ENCODE measurements around the gene MTMR2.

The MTMR2 gene

DNA sequence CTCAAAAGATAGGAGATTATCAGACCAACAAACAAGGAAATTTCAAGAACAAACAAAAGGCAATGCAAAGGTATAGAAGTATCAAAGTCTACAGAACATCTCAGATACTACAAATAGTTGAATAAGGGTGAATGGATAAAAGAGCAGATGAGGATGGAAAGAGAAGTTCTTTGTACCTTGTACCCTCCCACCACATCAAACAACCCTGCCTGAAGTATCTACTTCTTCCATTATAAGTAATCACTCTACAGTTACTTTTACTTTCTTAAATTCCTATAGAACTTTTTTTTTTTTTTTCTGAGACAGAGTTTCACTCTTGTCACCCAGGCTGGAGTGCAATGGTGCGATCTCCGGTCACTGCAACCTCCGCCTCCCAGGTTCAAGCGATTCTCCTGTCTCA, 35.1 kb downstream of the MTMR2 start:
- H3K4me3 ChIP-seq (ENCODE audit: low read depth, low read length), result no peak overlapping the region
- DNase-seq (ENCODE audit: low read depth, low spot score), result no peak
- POLR2A ChIA-PET, result no interaction called here
- TF ChIP-seq, protein P1, sequence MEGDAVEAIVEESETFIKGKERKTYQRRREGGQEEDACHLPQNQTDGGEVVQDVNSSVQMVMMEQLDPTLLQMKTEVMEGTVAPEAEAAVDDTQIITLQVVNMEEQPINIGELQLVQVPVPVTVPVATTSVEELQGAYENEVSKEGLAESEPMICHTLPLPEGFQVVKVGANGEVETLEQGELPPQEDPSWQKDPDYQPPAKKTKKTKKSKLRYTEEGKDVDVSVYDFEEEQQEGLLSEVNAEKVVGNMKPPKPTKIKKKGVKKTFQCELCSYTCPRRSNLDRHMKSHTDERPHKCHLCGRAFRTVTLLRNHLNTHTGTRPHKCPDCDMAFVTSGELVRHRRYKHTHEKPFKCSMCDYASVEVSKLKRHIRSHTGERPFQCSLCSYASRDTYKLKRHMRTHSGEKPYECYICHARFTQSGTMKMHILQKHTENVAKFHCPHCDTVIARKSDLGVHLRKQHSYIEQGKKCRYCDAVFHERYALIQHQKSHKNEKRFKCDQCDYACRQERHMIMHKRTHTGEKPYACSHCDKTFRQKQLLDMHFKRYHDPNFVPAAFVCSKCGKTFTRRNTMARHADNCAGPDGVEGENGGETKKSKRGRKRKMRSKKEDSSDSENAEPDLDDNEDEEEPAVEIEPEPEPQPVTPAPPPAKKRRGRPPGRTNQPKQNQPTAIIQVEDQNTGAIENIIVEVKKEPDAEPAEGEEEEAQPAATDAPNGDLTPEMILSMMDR (IDR thresholded peaks at IDR 0.05; ENCODE audit: insufficient read depth, low read length, missing control alignments), result no peak
- CTCF ChIA-PET, result no interaction called here

DNA sequence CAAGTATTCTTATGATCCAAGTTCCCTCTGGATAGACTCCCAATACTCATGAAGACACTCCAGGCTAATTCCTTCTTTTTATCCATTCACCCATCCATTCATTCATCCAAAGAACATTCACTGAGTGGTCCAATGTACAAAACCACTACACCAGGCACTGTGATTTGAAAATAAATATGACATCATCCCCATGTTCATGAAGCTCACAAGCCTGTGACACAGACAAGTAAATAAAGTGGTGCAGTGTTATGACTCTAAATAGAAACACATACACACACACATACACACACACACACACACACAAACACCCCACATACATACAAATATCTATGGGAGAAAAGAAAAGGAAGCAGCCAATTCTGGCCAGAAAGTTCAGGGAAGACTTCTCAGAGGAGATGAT, 35.5 kb downstream of the MTMR2 start:
- no peak overlapping the region for H3K4me3 ChIP-seq (ENCODE audit: low read depth, low read length)
- no peak for DNase-seq (ENCODE audit: low read depth, low spot score)
- ChIA-PET CTCF (interaction anchor here (1.5 kb wide), 1 partner anchor 455 kb away, joined by 3 read pairs; no protein-coding TSS in a partner anchor), POLR2A (no interaction called here)
- TF ChIP-seq, protein P1 (IDR thresholded peaks at IDR 0.05; ENCODE audit: insufficient read depth, low read length, missing control alignments), result no peak

DNA sequence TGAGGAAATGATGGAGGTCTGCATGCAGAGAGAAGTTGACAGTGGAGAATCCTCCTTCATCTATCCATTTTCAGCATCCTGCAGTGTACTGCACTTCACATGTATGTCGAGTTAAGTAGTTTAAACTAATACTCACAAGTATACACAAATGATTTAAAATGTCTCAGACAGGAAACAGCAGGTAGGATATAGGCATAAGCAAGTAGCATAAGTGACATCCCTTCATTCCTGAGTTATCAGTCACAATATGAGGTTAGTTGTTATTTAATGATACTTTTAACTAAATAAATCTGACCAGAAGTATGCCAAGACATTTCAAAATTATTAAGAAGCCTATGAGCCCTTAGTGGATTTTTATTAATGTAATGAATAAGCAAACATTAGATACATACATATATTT, 37.4 kb downstream of the MTMR2 start:
- POLR2A ChIA-PET, result no interaction called here
- DNase-seq (ENCODE audit: low read depth, low spot score), result no peak
- TF ChIP-seq, protein P1 (IDR thresholded peaks at IDR 0.05; ENCODE audit: insufficient read depth, low read length, missing control alignments), result no peak
- CTCF ChIA-PET, result no interaction called here
- H3K4me3 ChIP-seq (ENCODE audit: low read depth, low read length), result no peak overlapping the region

DNA sequence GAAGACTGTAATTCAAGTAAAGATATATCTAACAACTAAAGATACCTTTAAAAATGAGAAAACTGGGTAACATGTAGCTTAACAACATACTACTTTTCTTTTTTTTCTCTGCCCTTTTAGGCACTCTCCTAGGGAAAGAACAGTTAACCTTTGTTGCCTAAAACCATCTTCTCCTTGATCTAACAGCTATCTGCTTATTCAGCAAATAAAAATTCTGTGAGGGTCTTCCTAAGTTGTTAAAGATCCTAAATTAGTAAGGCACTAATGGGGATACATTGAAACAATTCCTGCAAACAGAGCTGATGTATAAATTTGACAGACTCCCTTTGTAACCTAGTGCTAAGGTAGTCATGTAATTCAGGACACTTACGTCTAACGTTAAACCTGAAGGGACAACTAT, 39.1 kb downstream of the MTMR2 start:
- ChIA-PET CTCF (interaction anchor here (1.3 kb wide), 1 partner anchor 458 kb away, joined by 5 read pairs; no protein-coding TSS in a partner anchor), POLR2A (no interaction called here)
- H3K4me3 ChIP-seq (ENCODE audit: low read depth, low read length), result no peak overlapping the region
- DNase-seq (ENCODE audit: low read depth, low spot score), result no peak
- TF ChIP-seq, protein P1 (IDR thresholded peaks at IDR 0.05; ENCODE audit: insufficient read depth, low read length, missing control alignments), result no peak

DNA sequence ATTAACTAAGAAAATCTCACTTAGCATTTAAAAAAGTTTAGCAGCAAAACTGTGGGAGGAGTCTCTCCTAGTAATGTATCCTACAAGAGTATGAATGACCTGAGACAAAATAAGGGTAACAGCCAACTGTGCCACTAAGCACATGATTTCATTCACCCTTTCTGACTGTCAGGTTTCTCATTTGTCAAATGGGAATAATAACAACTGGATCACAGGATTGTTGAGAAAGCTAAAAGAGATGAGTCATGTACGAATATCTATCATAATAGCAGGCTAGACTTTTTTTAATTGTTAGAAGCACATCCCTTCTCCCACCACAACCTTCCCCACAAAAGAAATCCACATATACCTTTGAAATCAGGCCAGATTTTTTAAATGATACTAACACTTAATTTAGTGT, 39.5 kb downstream of the MTMR2 start:
- ChIA-PET POLR2A (no interaction called here), CTCF (interaction anchor here (1.3 kb wide), 1 partner anchor 458 kb away, joined by 5 read pairs; no protein-coding TSS in a partner anchor)
- DNase-seq (ENCODE audit: low read depth, low spot score), result peak; percentile 9

DNA sequence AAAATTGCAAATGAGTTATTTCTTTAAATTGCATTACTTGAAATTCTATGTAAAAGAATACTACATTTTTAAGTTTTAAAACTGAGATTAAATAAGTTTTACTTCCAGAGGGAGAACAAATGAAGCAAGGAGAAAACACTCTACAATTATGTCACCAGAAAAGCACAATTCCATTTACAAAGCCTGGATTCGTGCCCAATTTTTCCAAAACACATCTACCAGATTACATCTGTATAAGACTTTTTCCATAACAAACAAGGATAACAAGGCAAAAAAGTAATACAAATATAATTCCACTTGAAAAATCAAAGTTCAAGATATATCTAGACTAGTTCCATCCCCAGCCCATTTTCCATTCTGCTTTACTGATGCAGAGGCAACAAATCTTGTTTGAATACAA, 40.5 kb downstream of the MTMR2 start:
- TF ChIP-seq, protein P1 (IDR thresholded peaks at IDR 0.05; ENCODE audit: insufficient read depth, low read length, missing control alignments), result no peak
- no peak for DNase-seq (ENCODE audit: low read depth, low spot score)
- H3K4me3 ChIP-seq (ENCODE audit: low read depth, low read length), result no peak overlapping the region
- POLR2A ChIA-PET, result no interaction called here
- CTCF ChIA-PET, result no interaction called here

More for the DNA sequence above, 39.5 kb downstream of the MTMR2 start:
- H3K4me3 ChIP-seq (ENCODE audit: low read depth, low read length), result no peak overlapping the region
- TF ChIP-seq, protein P1 (IDR thresholded peaks at IDR 0.05; ENCODE audit: insufficient read depth, low read length, missing control alignments), result no peak
